GM19328 (cell line): ENCODE measurements around the gene ACADM.
"Not testable (repeated sequence)": the region's sequence is repeated elsewhere in the genome, so short reads cannot be mapped to it uniquely, and the experiment has no call there.

Experiments used
- ATAC-seq: cut with Tn5 transposase; IDR thresholded peaks from one replicate; pipeline ENCODE4 v1.9.1; 2021; ENCODE audit warnings: mild to moderate bottlenecking, moderate library complexity; ENCODE audit not compliant: unreplicated experiment

Gene ACADM

GRCh38 chr1:75724472-75725022, at the start of gene ACADM:
Gene ACADM (plus strand): TSS chr1:75724709. CDS start chr1:75724788, 79 bp downstream.
- ATAC-seq = peak; percentile 83

DNA sequence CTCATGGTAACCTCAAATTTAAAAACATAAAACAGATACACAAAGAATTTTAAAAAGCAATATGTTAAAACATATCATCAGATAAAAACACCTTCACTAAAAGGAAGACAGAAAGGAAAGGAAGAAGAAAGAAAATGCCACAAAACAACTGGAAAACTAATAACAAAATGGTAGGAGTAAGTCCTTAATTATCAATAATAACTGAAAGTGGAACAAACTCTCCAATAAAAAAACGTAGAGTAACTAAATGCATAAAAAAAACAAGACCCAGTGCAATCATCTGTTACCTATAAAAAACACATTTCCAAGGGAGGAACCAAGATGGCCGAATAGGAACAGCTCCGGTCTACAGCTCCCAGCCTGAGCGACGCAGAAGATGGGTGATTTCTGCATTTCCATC, 47.1 kb upstream of the ACADM start:
- no peak for ATAC-seq

DNA sequence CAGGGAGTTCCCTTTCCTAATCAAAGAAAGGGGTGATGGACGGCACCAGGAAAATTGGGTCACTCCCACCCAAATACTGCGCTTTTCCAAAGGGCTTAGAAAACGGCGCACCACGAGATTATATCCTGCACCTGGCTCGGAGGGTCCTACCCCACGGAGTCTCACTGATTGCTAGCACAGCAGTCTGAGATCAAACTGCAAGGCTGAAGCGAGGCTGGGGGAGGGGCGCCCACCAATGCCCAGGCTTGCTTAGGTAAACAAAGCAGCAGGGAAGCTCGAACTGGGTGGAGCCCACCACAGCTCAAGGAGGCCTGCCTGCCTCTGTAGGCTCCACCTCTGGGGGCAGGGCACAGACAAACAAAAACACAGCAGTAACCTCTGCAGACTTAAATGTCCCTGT, 46.5 kb upstream of the ACADM start:
- ATAC-seq = not testable (repeated sequence)

DNA sequence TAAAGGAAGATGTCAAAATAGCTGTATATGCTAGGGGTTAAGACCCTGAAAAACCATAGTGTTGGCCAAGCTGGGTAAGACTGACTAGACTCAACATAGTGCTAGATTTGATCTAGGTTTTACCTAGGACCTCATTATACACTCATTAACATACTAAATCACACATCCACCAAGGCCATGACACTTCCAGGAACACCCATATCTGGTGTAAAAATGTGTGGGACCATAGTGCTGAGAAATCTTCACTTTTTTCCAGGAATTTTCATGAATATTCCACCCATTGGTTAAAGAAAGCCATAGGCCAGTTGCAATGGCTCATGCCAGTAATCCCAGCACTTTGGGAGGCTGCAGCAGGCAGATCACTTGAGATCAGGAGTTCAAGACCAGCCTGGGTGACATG, 34.0 kb upstream of the ACADM start:
- ATAC-seq = no peak

DNA sequence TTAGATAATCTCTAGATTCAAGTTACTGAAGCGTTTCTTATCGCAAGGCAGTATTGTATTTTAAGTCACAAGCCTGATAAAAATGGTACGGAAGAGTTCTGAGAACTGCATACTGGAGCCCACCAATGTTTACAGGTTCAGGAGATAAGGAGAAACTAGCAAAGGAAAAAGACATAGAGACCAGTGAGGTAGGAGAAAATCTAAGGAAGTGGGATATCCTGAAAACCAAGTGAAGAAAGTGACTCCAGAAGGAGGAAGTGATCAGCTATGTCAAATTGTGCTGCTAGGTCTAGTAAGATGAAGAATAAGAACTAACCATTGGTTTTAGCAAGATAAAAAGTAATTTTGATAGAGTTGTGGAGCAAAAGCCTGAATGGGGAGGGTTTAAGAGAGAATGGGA, 31.0 kb upstream of the ACADM start:
- no peak for ATAC-seq

GRCh38 chr1:75696000-75696399, 28.5 kb upstream of the ACADM start:
- no peak for ATAC-seq

GRCh38 chr1:75707191-75707590, 17.3 kb upstream of the ACADM start:
- no peak for ATAC-seq

DNA sequence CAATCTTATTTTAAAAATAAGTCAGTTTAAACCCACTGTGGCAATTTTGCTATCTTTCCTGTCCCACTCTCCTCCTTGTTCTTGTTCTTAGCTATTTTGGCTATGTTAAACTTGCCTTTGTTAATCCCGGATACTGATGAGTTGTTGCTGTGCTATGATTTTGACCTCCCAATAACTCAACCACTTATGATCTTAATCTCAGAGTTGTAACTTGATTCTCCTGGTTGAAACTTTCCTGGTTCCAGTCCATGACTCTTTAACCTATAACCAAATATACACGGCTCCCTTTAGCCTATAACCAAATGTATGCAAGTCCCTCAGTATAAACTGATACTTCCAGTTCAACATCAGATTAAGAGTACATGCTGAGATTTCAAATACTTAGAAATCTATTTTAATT, 15.6 kb upstream of the ACADM start:
- ATAC-seq = no peak

GRCh38 chr1:75710832-75711231, 13.7 kb upstream of the ACADM start:
- ATAC-seq = no peak

DNA sequence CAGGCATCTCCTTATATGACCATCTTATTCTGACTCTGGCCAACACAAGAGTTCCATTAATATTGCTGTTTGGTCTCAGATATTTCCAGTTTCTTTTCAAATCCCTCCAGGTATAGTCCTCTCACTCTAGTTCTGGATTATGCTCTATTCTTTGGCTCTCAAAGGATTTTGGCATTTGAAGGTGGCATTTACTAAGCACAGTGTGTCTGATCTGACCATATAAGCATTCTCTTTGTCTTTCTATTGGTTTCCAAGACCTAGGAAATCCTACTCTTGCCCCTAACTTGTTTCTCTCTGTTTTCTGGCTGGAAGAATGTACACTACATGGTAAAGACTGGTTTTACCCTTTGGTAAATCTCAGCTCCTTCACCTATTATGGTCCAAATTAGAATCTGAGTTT, 12.7 kb upstream of the ACADM start:
- ATAC-seq = no peak

- no peak for ATAC-seq
These were observed 12.2 kb upstream of the ACADM start for GRCh38 chr1:75712306-75712705.

DNA sequence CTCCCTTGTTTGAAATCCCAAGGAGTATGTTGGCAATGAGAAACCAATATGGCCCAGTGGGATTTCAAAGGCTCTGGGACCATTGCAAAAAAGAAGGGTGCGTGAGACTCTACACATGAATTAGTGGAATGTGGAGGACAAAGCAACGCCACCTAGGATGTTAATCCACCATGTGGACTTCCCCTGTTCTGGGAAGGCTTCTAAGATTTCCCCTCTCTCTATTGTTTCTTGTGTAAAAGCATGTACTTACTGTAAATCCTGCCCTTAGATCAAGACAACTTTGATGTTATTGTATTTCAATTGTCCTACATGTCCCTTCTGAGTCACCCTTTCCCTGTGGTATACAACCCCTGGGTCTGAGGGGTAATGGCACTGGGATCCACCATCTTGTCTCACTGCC, 4.7 kb upstream of the ACADM start:
- ATAC-seq = no peak

GRCh38 chr1:75720325-75720724, 4.2 kb upstream of the ACADM start:
- ATAC-seq = no peak

DNA sequence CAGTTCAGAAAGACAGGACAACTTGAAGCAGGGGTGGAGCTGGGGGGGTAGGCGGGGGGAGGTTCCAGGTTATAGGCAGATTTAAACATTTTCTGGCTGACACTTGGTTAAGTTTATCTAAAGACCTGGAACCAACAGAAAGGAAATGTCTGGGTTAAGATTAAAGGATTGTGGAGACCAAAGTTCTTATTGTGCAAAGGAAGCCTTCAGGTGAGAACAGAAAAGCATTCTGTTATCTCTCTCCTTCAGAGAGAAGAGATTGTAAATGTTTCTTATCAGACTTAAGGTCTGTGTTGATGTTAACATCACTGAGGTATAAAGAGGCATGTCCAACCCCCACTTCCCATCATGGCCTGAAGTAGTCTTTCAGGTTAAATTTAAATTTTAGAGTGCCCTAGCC, 3.7 kb upstream of the ACADM start:
- ATAC-seq = no peak

DNA sequence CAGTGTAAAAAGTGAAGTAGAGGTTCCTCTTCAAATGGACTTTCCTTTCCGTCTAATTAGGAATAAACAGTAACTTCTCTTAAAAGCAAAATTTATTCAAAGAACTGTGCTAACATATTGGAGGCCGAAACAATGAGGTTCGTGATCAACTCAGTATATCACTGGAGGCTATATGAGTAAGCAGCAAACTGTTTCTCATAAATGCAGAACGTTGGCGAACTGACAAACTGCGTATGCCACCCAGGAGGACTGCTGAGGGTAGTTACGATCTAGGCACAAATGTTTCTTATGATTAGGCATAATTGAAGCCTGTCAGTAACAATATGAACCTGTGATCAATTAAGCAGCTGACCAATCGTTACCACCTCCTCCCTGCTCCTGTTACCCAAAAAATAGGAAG, 2.3 kb upstream of the ACADM start:
- ATAC-seq = not testable (repeated sequence)

DNA sequence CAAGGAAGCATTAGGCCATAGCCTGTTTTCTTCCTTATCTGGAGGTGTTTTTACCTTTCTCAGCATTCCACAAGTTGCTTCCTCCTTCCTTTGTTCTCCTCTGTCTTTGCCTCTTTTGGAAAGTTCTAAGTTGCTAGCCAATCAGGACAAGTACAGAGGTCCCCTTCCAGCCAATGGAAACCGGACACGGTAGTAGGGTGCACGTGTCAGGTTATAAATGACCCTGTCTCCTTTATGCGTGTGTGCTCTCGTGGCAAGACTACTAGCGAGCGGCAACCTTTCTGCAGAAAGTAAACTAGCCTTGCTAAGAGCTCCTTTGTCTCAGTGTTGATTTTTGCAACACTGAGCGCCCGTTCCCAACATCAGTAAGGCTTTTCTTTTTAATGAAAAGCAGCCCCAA, 1.5 kb upstream of the ACADM start:
- no peak for ATAC-seq

- ATAC-seq = peak; percentile 61
These were observed 479 bp upstream of the ACADM start for GRCh38 chr1:75723989-75724471.

- ATAC-seq = no peak
These were observed 757 bp downstream of the ACADM start for GRCh38 chr1:75725266-75725665.

DNA sequence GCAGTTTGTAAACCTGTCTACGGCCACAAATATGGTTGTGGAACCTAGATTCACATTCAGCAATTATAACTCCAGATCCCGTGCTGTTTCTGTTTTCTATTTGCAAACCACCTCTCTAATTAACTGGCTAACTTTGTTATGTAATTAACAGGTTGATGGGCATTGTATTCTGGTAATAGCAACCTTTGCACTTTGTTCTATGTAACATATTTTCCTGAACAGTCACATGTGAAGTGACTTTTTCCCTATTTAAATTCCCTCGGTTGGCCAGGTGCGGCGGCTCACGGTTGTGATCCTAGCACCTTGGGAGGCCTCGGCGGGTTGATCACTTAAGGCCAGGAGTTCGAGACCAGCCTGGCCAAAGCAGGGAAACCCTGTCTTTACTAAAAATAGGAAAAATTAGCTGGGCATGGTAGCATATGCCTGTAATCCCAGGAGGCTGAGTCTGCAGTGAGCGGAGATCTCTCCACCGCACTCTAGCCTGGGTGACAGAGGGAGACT, 1.4 kb downstream of the ACADM start:
- no peak for ATAC-seq

DNA sequence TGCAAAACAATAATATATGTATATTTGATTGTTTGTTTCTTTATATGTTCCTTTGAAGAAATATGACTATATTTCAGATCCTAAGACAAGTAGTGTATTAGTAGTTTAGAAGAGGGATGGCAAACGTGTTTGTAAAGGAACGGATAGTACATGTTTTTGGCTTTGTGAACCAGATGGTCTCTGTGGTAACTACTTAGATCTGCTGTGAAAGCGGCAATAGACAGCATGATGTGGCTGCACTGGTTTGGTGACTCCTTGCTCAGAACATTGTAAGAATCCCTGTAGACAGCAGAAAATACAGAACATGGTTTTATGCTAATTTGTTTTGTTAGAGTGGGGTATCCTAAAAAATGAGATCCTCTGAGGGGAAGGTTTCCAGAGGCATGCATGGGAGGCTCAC, 3.1 kb downstream of the ACADM start:
- peak; percentile 22 for ATAC-seq

DNA sequence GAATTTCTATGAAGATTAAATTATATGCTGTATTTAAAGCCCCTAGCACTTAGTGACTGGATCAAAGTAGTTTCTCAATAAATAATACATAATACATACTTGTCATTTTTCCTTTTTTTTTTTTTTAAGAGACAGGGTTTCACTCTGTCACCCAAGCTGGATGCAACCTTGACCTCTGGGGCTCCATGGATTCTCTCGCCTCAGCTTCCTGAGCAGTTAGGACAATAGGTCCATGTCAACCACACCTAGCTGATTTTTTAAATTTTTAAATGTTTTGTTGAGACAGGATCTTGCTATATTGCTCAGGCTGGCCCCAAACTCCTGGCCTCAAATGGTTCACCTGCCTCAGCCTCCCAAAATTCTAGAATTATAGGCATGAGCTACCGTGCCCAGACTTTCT, 5.9 kb downstream of the ACADM start:
- no peak for ATAC-seq

- ATAC-seq = no peak
These were observed 7.4 kb downstream of the ACADM start for GRCh38 chr1:75731881-75732280.

- no peak for ATAC-seq
These were observed 8.2 kb downstream of the ACADM start for GRCh38 chr1:75732703-75733102.
